HG02981 (cell line): ENCODE data around the gene SMS.

ENCODE experiments used
- ATAC-seq: cut with Tn5 transposase; IDR thresholded peaks from one replicate; pipeline ENCODE4 v1.9.1; 2021; ENCODE audit warnings: mild to moderate bottlenecking, moderate library complexity; ENCODE audit not compliant: unreplicated experiment

The SMS gene

DNA sequence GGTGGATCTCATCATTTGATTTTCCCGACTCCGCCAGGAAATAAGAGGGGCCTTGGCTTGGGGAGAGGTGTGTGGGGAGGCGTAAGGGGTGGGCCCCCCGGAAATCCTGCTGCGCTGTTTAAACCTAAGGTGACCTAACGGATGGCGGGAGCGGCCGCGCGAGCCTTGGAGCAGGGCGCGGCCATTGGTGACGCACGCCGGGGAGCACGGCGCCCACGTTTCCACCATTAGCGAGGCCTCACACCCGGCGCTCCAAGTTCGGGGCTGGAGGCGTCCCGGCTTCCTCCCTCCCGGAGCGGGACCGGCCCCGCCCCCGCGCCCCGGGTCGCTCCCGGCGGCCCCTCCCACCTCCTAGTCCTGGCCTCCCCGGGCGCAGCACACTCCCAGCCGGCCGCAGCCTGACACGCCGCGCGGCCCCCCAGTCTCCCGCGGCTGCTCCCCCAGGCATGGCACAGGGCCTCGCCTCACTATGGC lies at the start of gene SMS:
Gene SMS (plus strand): TSS at position 354 of the 474 bp plus-strand sequence. CDS start 116 bp downstream, at position 470.
- peak; percentile 49 for ATAC-seq

DNA sequence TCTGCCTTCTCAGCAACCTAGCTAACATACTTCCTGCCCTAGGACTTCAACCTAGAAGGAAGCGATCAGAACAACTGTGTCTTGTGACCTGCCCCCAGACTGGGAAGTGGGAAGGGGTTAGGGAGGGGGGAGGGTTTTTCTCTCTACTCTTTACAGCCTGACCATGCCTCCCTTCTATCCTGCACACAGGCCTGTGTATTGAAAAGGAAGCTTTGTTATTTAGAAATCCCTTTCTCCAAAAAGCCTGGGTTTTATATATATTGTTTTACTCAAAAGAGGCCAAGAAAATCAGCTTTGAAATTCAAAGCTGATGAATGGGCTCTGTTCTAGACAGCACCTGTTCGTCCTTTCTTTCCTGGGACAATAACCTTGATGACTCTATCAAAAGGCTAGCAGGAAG lies 35.2 kb upstream of the SMS start:
- ATAC-seq: no peak

DNA sequence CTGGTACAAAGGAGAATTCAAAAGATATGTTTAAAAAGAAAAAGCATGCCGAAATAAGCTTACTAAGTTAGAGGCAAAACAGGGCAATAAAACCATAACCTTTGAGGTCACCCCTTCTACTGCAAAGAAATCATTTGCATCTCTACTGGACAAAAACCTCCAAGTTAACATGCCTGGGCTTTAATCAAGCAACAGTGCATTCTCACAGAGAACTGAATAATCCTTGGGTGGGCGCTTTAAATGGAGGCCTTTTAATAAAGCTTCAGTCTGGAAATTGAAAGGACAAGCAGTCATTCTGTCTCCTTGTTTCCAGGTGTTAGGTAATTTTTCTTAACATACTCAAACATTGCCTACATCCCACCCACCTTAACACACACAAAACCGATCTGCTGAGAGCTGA lies 34.6 kb upstream of the SMS start:
- no peak for ATAC-seq

DNA sequence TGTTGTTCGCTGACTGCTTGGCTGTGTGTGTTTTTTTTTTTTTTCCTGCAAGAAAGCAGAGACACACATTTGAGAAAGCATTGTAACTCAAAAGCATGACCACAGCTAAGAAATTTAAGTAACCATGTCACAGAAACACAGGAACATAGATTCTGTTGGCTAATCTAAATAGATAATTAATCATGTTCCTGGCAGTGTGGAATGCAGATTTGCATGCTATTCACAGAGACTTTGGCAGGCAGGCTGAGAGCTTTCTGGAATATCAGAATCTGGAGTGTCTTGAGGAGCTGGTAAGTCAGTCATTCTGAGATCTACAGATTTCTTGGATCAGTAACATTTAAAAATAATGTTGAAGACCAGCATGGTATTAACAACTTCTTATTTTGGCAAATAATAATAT lies 33.2 kb upstream of the SMS start:
- ATAC-seq: no peak

DNA sequence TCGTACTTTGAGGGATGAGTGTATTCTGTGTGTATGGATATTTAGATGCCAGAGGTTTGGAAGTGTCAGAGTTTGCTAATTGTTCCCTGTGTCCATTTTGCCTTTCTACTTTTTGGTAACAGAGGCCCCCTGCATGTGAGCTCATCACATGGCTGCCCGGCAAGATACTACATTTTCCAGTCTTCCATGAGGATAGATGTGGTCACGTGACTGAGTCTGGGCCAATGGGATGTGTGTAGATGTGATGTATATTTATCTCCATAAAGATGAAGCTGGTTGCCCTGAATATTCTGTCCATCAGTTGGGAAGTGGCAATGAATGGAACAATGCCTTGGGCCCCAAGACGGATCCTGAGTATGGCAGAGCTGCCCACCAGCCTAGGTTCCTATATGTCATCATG lies 29.0 kb upstream of the SMS start:
- ATAC-seq: no peak

DNA sequence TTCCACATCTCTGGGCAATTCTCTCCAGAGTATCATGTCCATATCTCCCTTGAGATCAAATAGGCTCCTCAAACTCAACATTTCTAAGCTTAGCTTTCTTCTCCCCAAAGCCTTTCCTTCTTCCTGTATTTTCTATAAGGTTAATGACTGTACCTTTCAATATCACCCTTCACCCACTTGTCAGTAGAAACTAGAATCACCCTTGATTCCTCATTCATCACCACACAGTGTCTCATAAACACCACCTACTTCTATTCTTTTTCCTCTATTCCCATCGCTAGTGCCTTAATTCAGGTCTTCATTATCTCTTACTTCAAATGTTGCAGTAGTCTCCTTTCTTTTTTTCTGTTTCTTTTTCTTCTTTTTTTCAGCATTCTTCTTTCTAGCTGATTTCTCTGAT lies 28.3 kb upstream of the SMS start:
- ATAC-seq: no peak

DNA sequence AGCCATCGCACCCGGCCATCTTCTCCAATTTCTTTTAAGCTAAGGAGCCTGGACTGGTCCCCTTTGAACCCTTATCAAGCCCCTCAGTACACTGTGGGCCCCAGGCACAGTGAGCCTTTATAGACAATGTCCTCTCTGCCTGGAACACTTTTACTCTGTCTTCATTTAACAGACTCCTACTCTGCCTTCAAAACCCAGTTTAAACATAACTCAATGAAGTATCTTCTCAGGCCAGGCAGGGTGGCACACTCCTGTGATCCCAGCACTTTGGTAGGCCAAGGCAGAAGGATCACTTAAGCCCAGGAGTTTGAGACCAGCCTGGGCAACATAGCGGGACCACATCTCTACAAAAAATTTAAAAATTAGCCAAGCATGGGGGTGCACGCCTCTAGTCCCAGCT lies 27.5 kb upstream of the SMS start:
- no peak for ATAC-seq

DNA sequence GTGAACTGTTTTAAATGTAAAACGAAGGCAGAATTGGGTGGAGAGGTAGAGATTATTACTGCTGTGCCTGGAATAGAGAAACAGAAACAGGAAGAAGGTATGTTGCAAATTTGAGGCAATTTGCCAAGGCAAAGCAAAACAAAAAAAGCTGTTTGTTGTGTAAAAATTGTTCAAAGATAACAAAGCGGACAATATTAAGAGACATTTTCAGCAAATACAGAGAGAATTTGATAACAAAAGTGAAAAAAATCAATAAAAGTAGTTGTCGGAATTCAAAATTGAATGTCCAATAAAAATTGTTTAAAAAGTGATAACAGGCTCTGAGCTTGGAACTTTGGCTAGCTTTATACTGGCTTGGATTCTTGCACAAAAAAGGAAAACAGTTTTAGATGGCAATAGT lies 14.4 kb upstream of the SMS start:
- ATAC-seq: no peak

DNA sequence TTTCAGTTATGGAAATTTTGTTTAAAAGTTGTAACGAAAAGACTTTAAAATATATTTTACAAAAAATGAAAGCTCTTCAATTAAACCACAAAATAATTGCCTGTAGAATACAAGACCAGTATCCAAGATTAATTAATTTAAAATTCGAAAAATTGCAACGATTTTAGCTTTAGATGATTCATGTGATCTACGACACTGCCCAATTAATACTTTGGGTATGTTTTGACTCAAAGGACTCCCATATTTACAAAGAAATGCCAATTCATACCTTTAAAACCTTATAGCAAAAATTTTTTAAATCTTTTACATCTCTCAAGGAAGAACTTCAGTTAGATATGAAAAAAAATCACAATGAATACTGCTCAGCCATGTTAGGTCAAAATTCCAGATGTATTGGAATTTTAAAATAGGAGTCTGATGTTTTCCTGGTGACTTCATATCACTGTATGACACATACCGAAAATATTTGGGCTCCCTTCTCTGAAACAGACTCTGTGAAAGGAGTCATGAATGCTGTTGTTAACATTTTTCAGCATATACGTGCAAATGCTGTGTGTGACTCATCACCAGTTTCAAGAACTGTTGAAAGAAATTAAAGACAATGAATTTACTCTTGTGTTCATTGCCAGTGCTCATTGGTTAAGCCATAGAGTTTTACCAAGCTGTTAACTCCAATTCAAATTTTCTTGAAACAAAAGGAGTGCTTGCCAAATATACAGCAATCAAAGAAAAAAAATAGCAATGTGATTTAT lies 13.8 kb upstream of the SMS start:
- ATAC-seq: no peak

DNA sequence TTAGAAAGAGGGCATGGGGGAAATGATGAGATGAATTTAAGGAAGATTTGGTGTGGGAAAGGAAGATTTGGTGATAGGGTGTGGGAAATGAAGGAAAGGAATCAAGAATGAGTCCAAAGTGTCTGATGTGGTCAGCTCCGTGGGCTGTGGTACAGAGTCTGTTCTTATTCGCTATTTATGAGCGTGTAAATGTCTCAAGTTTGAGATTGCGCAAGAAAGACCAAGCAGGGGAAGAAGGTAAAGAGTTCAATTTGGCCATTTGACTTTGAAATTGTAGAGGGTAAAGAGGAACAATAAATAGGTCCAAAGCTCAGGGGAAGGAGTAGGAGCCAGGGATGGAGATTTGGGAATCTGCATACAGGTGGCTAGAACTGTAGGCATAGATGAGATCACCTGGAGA lies 11.3 kb upstream of the SMS start:
- ATAC-seq: no peak

DNA sequence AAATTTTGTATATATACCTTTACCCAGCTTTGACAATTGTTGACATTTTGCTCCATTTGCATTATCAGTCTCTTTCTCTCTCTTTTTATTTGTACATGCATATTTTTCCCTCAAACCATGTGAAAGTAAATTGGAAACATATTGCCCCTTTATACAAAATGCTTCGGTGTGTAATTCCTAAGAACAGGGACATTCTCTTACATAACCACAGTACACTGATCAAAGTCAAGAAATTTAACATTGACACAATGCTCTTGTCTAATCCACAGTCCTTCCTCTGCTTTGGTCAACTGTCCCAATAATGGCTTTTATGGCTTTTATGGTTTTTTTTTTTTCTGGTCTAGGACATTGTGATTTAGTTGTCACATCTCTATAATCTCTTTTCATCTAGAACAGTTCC lies 9.5 kb upstream of the SMS start:
- no peak for ATAC-seq

DNA sequence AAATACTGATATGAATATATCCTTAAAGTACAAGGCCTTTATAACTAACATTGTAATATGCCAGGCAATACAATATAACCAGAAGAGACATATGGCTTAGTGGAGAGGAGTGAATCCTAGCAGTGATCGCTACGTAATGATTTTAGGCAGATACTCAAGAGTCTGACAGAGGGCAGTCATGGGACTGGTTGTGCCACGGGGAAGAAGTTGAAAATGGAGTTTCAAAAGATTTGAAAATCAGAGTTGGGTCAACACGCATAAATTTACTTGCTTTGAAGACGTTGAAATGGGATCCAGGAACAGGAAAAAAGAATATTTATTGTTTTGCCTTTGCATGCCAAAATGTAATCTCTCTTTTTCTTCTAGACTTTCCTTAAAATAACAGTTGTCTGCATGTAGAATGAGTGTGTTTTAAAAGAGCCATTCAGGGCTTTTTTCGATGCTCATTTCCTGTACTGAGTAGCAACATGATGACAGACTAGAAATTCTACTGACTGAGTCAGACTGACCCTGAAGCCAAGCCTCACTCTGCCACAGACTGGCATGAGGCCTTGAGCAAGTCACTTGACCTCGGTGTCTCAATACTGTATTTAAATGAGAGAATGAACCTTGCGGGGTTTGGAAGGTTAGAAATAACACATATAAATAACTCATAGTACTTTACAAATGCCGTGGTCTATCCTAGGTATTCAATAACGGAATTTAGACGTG lies 8.1 kb upstream of the SMS start:
- no peak for ATAC-seq

DNA sequence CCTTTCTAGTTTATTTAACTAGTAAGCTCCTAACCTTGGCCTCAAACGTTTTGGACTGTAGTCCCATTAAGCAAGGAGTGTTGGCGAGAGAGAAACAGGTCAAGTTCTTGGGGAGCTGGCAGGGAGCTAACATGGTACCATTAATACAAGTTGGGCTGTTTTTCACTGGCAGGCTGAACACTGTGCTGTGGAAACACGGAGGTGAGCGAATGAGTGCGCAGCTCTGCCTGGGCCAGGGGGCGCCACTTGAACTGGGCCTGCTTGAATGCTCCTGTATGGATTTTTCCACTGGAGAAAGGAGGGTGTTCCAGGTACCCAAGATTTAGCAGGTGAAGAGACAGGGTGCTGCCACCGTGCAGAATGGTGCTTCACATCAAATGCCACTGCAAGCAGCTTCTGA lies 7.4 kb upstream of the SMS start:
- no peak for ATAC-seq

DNA sequence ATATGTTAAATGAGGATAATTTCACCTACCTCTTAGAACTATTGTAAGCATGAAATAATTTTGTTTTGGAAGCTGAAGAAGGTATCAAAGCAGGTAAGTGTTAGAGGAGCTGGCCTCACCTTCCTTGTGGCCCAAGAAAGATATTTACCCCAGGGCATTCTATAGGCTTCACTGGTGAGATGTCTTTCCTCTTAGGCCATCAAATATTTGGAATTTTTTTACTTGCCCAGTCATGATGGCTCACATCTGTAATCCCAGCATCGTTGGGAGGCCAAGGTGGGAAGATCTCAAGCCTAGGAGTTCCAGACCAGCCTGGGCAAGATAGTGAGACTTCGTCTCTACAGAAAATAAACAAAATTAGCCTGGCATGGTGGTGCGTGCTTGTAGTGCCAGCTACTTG lies 6.1 kb upstream of the SMS start:
- no peak for ATAC-seq

DNA sequence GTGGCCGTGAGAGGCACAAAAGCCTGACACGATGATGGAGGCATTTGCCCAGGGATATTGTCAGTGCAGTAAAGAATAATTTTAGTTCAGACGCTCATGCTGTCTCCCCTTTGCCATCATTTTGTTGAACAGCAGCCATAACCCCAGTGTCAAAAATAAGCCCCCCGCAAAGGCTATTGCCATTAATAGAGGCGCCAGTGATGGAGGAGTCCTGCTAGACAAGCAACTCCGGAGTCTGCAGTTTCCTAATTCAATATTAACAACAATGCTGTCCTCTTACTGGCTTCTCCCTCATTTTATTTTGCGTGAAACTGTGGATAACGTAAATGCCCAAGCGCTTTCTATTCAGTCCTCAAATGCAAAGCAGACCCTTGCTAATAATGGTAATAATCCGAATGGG lies 603 bp upstream of the SMS start:
- ATAC-seq: no peak

DNA sequence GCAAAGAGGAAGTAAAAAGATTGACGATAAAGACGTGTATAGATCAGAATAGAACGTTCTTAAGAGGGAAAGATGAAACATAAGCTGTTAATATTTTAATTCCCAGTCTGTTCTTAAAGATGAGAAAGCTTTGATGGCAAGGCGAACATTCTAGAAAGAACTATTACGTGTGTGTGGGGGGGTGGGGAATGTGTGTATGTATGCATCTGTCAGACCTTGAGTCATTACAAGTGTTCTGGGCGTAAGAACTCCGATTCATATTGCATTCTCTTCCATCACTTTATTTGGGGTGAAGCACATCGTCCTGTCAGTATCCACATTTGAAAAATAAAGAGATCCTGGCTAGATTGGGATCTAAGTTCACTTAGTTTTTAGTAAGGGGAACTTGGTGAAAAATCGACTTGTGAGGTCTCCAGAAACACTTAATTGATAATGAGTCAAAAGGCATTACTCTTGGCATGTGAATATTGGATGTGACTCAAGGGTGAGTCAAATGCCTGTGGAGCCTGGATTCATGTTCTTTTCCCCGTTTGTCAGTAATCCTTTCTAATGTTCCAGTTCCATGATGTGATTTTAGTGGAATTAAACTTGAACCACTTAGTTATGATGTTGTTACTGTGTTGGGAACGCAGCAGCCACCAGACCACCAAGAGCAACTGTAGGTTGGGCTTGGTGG lies 3.1 kb downstream of the SMS start:
- no peak for ATAC-seq

DNA sequence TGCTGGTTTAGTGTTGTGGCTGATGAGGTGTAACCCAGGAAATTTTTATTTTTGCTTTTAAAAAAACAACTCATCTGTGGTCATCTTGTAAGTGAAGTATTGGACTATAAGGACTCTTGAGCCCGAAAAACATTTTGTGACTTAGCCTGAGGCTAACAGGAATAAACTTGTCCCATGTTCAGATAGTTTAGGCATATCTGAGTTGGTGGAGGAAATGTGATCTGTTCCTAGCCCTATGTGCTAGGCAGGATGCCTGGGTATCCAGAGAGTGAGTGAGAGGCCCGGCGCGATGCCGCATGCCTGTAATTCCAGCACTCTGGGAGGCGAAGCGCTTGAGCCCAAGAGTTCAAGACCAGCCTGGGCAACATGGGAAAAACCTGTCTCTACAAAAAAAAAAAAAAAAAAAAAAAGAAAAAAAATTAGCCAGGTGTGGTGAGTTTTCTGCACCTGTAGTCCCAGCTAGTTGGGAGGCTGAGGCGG lies 3.7 kb downstream of the SMS start:
- ATAC-seq: no peak

DNA sequence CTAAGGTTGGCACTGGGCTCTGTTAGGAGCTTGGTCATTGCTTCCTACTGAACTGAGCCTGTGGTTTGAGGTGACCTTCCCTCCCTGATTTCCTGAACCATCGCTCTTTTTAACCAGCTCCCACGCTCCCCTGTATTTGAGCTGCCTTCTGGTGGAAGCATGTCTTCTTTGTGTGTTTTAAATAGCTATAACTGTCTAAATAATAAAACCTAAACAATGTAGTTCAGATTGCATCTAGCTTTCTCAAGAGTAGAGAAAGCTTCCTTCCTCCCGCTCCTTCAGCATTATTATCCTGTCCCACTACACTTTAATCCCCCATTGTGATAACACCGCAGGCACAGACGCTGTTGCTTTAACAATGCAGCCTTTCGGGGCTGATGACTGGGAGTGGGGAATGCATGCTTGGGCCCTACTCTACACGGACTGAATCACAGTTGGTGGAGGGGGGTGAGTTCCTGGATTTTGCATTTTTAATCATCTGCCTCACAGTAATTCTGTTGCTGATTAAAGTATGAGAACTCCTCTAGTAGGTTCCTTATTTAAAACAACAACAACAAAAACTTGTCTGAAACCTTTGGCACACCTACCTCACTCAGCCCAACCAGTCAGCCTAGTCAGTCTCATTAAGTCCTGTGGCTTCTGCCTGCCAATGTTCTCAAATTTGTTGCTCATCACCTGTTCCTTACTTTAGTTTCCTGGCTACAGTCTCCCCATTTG lies 6.6 kb downstream of the SMS start:
- no peak for ATAC-seq

DNA sequence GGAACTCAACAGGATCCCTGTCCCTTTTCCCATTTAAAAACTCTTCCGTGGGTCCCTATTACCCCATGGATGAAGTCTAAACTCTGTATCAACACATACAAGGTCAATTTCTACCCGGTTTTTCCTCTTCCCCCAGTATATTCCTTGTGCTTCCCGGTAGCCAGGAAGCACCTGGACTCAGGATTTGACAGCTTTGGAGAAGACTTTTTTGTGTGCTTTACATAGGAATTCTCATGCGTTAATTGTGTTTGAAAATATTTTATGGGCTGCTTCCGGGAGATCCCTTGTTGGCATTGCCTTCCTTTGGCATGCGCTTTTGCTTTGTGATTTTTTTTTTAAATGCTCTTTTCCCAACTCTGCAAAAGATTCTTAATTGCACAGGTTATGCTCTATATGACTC lies 7.2 kb downstream of the SMS start:
- no peak for ATAC-seq

DNA sequence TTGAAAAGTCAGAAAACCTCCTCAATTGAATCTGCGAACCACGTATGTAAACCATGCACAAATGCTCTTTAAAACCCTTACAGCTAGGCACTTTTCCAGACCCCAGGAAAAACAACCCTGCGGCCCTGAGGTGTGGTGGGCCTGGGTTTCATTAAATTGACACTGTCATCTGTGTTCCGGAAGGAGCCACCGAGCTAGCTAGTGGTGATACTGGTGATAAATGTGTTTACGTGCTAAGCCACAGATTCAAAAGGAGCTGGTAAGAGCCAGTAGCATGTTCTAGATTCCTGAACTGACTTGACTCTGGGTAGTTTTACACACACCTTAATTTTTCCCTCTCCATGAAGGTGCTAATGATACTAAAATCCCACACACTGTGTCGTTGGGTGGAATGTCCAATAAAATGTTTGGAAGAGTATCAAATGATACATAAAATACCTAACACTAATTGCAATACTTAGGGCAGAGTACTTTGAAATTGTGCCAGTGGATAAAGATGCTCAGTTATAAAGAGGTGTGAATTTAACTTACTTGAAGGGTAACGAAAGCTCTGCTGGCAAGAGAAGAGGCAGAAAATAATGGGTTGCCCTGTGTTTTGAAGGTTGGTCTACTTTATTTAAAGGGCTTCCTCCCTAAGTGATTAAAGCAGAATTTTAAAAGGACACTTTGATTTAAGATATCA lies 8.5 kb downstream of the SMS start:
- ATAC-seq: no peak

DNA sequence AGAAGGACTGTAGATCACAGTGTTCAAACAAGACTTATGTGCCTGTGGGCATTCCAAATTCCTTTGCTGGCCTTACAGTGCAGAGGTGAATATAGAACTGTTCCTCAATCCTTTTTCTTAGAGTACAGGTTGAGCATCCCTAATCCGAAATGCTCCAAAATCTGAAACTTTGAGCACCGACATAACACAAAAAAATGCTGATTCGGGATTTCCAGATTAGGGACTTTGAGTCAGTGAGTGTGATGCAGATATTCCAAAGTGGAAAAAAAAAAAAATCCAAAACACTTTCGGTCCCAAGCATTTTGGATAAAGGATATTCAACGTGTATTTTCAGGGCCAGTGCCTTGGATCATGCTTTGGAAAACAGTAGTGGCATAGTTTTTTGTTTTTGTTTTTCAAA lies 9.2 kb downstream of the SMS start:
- no peak for ATAC-seq
